HEK293 (cell line): ENCODE results near the gene ABCC9.

Experiments used
- CTCF ChIA-PET: fragments of 350-600 bp; formaldehyde crosslinking; extraction: SDS; loops from one replicate; lab custom pipeline; 2021; ENCODE audit warnings: antibody characterized with exemption; lab: Yijun Ruan, JAX
- POLR2A ChIA-PET: fragments of 300-600 bp; formaldehyde crosslinking; extraction: SDS; loops from one replicate; lab custom pipeline; 2020; ENCODE audit warnings: antibody characterized with exemption, inconsistent platforms; lab: Yijun Ruan, JAX
- H3K27ac ChIP-seq: fragments of 200-500 bp; sonication (Bioruptor generic); 2 replicates; pipeline ENCODE4 v1.5.1; 2014; ENCODE audit warnings: low read depth, low read length, control low read depth, inconsistent platforms; ENCODE audit errors: extremely low read depth
- H3K36me3 ChIP-seq, 2 experiments: fragments of 200-500 bp in 1 of 2; sonication (Bioruptor generic) in 1 of 2; 1 replicate in 1 of 2; 2 replicates in 1 of 2; pipeline ENCODE4 v1.5.1; 2014 to 2017; ENCODE audit warnings: inconsistent platforms in 2 of 2, low read length in 2 of 2; ENCODE audit not compliant: control insufficient read depth in 2 of 2, insufficient read depth in 1 of 2
- H3K4me1 ChIP-seq: fragments of 200-500 bp; sonication (Bioruptor generic); 2 replicates; pipeline ENCODE4 v1.5.1; 2014; ENCODE audit warnings: mild to moderate bottlenecking, low read length, inconsistent platforms; ENCODE audit not compliant: control insufficient read depth, insufficient read depth
- H3K4me3 ChIP-seq: 2 replicates; pipeline ENCODE4 v1.5.1; 2011; ENCODE audit warnings: low read depth, mild to moderate bottlenecking, control low read depth, low read length, moderate library complexity
- H3K9me3 ChIP-seq: fragments of 200-500 bp; sonication (Bioruptor generic); 2 replicates; pipeline ENCODE4 v1.5.1; 2014; ENCODE audit warnings: low read depth, low read length, inconsistent platforms; ENCODE audit not compliant: control insufficient read depth, insufficient read depth
- ELK4 ChIP-seq: IDR thresholded peaks from 2 replicates; pipeline ENCODE4 v1.6.1; 2011; ENCODE audit warnings: mild to moderate bottlenecking, low read depth, low read length, borderline replicate concordance
- KLF16 ChIP-seq: fragments of 450-650 bp; formaldehyde crosslinking; IDR thresholded peaks from 2 replicates; pipeline ENCODE4 v1.5.1; 2017; ENCODE audit warnings: missing biosample characterization, missing genetic modification characterization
- KLF8 ChIP-seq: fragments of 450-650 bp; formaldehyde crosslinking; IDR thresholded peaks from 2 replicates; pipeline ENCODE4 v1.5.1; 2016; ENCODE audit warnings: missing biosample characterization, missing genetic modification characterization
- OSR2 ChIP-seq: fragments of 450-650 bp; formaldehyde crosslinking; IDR thresholded peaks from 2 replicates; pipeline ENCODE4 v1.5.1; 2016; ENCODE audit warnings: missing biosample characterization, missing genetic modification characterization
- REPIN1 ChIP-seq: fragments of 450-650 bp; formaldehyde crosslinking; IDR thresholded peaks from 2 replicates; pipeline ENCODE4 v1.5.1; 2017; ENCODE audit warnings: missing biosample characterization, missing genetic modification characterization, low read depth
- SETDB1 ChIP-seq: IDR thresholded peaks from one replicate; pipeline ENCODE4 v1.6.1; 2017; ENCODE audit warnings: mild to moderate bottlenecking, low read length, moderate library complexity, mixed read lengths; ENCODE audit not compliant: insufficient read length
- SP3 ChIP-seq: fragments of 450-650 bp; formaldehyde crosslinking; IDR thresholded peaks from 2 replicates; pipeline ENCODE4 v1.5.1; 2016; ENCODE audit warnings: missing biosample characterization, missing genetic modification characterization
- TRIM28 ChIP-seq: IDR thresholded peaks from 2 replicates; pipeline ENCODE4 v1.6.1; 2011; ENCODE audit warnings: low read length, control low read depth, borderline replicate concordance
- ZNF10 ChIP-seq: fragments of 450-650 bp; formaldehyde crosslinking; IDR thresholded peaks from 2 replicates; pipeline ENCODE4 v1.5.1; 2017; ENCODE audit warnings: missing biosample characterization, missing genetic modification characterization
- ZNF239 ChIP-seq: fragments of 450-650 bp; formaldehyde crosslinking; IDR thresholded peaks from 2 replicates; pipeline ENCODE4 v1.5.1; 2016; ENCODE audit warnings: missing biosample characterization, missing genetic modification characterization
- ZNF354C ChIP-seq: fragments of 450-650 bp; formaldehyde crosslinking; IDR thresholded peaks from 2 replicates; pipeline ENCODE4 v1.5.1; 2016; ENCODE audit warnings: missing biosample characterization, missing genetic modification characterization, low read depth, borderline replicate concordance
- ZNF37A ChIP-seq: fragments of 450-650 bp; IDR thresholded peaks from 2 replicates; pipeline ENCODE4 v1.5.1; 2018; ENCODE audit warnings: missing biosample characterization, missing genetic modification characterization
- ZNF398 ChIP-seq: fragments of 450-650 bp; formaldehyde crosslinking; IDR thresholded peaks from 2 replicates; pipeline ENCODE4 v1.5.1; 2017; ENCODE audit warnings: missing biosample characterization, missing genetic modification characterization
- ZNF404 ChIP-seq: fragments of 450-650 bp; formaldehyde crosslinking; IDR thresholded peaks from 2 replicates; pipeline ENCODE4 v1.5.1; 2017; ENCODE audit warnings: missing biosample characterization, missing genetic modification characterization
- ZNF514 ChIP-seq: fragments of 450-650 bp; formaldehyde crosslinking; IDR thresholded peaks from 2 replicates; pipeline ENCODE4 v1.5.1; 2016; ENCODE audit warnings: missing biosample characterization, missing genetic modification characterization
- ZNF561 ChIP-seq: fragments of 450-650 bp; IDR thresholded peaks from 2 replicates; pipeline ENCODE4 v1.5.1; 2018; ENCODE audit warnings: missing biosample characterization, missing genetic modification characterization, borderline replicate concordance
- ZNF670 ChIP-seq: fragments of 450-650 bp; formaldehyde crosslinking; IDR thresholded peaks from 2 replicates; pipeline ENCODE4 v1.5.1; 2016; ENCODE audit warnings: missing biosample characterization, missing genetic modification characterization, low read depth
- ZNF76 ChIP-seq: fragments of 450-650 bp; formaldehyde crosslinking; IDR thresholded peaks from 2 replicates; pipeline ENCODE4; 2016; ENCODE audit warnings: low read depth, missing biosample characterization, missing genetic modification characterization, borderline replicate concordance
- TF ChIP-seq, protein P1 (sequence below): fragments of 450-650 bp; formaldehyde crosslinking; IDR thresholded peaks from 2 replicates; pipeline ENCODE4 v1.5.1; 2016; ENCODE audit warnings: missing biosample characterization, missing genetic modification characterization
- TF ChIP-seq, protein P2 (sequence below): fragments of 450-650 bp; formaldehyde crosslinking; IDR thresholded peaks from 2 replicates; pipeline ENCODE4 v1.5.1; 2016; ENCODE audit warnings: missing biosample characterization, missing genetic modification characterization
- TF ChIP-seq, protein P3 (sequence below): fragments of 450-650 bp; formaldehyde crosslinking; IDR thresholded peaks from 2 replicates; pipeline ENCODE4 v1.5.1; 2017; ENCODE audit warnings: missing biosample characterization, missing genetic modification characterization

The ABCC9 gene

GRCh38 chr12:21950649-21951048 is 9.4 kb upstream of the ABCC9 start:
- POLR2A ChIA-PET, result no interaction called here
- TF ChIP-seq ZNF10 (tag by site-specific recombination), result no peak
- TF ChIP-seq SETDB1, result peak; percentile 89
- TF ChIP-seq TRIM28, result peak; percentile 53; the same call in 1 of the 2 replicates
- TF ChIP-seq, protein P1, sequence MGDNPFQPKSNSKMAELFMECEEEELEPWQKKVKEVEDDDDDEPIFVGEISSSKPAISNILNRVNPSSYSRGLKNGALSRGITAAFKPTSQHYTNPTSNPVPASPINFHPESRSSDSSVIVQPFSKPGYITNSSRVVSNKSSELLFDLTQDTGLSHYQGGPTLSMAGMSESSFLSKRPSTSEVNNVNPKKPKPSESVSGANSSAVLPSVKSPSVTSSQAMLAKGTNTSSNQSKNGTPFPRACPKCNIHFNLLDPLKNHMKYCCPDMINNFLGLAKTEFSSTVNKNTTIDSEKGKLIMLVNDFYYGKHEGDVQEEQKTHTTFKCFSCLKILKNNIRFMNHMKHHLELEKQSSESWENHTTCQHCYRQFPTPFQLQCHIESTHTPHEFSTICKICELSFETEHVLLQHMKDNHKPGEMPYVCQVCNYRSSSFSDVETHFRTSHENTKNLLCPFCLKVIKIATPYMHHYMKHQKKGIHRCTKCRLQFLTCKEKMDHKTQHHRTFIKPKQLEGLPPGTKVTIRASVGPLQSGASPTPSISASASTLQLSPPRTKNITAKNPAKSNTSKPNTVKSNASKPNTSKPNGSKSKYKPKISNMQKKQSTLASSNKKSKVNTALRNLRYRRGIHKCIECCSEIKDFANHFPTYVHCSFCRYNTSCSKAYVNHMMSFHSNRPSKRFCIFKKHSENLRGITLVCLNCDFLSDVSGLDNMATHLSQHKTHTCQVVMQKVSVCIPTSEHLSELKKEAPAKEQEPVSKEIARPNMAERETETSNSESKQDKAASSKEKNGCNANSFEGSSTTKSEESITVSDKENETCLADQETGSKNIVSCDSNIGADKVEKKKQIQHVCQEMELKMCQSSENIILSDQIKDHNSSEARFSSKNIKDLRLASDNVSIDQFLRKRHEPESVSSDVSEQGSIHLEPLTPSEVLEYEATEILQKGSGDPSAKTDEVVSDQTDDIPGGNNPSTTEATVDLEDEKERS, result peak; percentile 98
- TF ChIP-seq ZNF239 (tag by site-specific recombination), result no peak
- TF ChIP-seq, protein P2, sequence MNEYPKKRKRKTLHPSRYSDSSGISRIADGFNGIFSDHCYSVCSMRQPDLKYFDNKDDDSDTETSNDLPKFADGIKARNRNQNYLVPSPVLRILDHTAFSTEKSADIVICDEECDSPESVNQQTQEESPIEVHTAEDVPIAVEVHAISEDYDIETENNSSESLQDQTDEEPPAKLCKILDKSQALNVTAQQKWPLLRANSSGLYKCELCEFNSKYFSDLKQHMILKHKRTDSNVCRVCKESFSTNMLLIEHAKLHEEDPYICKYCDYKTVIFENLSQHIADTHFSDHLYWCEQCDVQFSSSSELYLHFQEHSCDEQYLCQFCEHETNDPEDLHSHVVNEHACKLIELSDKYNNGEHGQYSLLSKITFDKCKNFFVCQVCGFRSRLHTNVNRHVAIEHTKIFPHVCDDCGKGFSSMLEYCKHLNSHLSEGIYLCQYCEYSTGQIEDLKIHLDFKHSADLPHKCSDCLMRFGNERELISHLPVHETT, result no peak
- no peak for TF ChIP-seq ZNF404 (tag by site-specific recombination)
- TF ChIP-seq ZNF514 (tag by site-specific recombination), result no peak
- no peak for TF ChIP-seq ZNF76 (tag by site-specific recombination)
- Histone ChIP-seq H3K9me3 (no peaks in the 10 kb centered on the region; the same call in 1 of the 2 replicates), H3K36me3 (no peaks in the 10 kb centered on the region), H3K4me1 (no peaks in the 10 kb centered on the region), H3K4me3 (no peak overlapping the region), H3K27ac (no peak overlapping the region)
- CTCF ChIA-PET, result interaction anchor here (0.6 kb wide), 1 partner anchor 1821 kb away, joined by 3 read pairs; no protein-coding TSS in a partner anchor

DNA sequence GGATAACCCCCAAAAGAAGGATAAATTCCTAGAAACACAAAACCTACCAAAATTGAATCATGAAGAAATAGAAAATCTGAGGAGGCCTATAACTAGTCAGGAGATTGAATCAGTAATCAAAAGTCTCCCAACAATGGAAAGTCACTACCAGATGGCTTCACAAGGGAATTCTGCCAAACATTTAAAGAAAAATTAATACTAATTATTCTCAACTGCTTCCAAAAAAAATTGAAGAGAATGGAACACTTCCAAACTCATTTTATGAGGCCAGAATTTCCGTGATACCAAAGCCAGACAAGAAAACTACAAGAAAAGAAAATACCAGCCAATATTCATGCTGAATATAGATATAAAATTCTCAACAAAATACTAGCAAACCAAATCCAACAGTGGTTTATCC is 7.8 kb upstream of the ABCC9 start:
- Histone ChIP-seq H3K27ac (no peak overlapping the region), H3K36me3 (no peaks in the 10 kb centered on the region), H3K4me3 (no peak overlapping the region), H3K4me1 (no peaks in the 10 kb centered on the region), H3K9me3 (no peaks in the 10 kb centered on the region; the same call in 1 of the 2 replicates)
- ChIA-PET CTCF (no interaction called here), POLR2A (no interaction called here)
- no peak for TF ChIP-seq REPIN1 (tag by site-specific recombination)
- TF ChIP-seq KLF16 (tag by site-specific recombination), result no peak
- TF ChIP-seq, protein P3, sequence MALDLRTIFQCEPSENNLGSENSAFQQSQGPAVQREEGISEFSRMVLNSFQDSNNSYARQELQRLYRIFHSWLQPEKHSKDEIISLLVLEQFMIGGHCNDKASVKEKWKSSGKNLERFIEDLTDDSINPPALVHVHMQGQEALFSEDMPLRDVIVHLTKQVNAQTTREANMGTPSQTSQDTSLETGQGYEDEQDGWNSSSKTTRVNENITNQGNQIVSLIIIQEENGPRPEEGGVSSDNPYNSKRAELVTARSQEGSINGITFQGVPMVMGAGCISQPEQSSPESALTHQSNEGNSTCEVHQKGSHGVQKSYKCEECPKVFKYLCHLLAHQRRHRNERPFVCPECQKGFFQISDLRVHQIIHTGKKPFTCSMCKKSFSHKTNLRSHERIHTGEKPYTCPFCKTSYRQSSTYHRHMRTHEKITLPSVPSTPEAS (tag by site-specific recombination), result no peak
- no peak for TF ChIP-seq ELK4
- no peak for TF ChIP-seq ZNF354C (tag by site-specific recombination)
- no peak for TF ChIP-seq KLF8 (tag by site-specific recombination)
- TF ChIP-seq ZNF670, result no peak
- TF ChIP-seq, protein P1, result no peak
- no peak for TF ChIP-seq ZNF398
- TF ChIP-seq ZNF561, result no peak
- TF ChIP-seq SP3 (tag by site-specific recombination), result no peak
- no peak for TF ChIP-seq OSR2 (tag by site-specific recombination)
- TF ChIP-seq ZNF37A (tag by site-specific recombination), result no peak
